Measurements from ENCODE around the gene MT2A. TPM values are rescaled to one million over a fixed set of nuclear protein-coding genes. Genes with fewer than 3 reads are reported as not detected.
A peak's percentile ranks its signal among the peaks of the same experiment; 100 is the strongest.

The MT2A gene
- total and polyA plus RNA-seq, 2 of the 13 experiments (the other 11 are each of a cell fraction or from before 2014, with no cell fraction given) = 135 to 371 TPM

DNA sequence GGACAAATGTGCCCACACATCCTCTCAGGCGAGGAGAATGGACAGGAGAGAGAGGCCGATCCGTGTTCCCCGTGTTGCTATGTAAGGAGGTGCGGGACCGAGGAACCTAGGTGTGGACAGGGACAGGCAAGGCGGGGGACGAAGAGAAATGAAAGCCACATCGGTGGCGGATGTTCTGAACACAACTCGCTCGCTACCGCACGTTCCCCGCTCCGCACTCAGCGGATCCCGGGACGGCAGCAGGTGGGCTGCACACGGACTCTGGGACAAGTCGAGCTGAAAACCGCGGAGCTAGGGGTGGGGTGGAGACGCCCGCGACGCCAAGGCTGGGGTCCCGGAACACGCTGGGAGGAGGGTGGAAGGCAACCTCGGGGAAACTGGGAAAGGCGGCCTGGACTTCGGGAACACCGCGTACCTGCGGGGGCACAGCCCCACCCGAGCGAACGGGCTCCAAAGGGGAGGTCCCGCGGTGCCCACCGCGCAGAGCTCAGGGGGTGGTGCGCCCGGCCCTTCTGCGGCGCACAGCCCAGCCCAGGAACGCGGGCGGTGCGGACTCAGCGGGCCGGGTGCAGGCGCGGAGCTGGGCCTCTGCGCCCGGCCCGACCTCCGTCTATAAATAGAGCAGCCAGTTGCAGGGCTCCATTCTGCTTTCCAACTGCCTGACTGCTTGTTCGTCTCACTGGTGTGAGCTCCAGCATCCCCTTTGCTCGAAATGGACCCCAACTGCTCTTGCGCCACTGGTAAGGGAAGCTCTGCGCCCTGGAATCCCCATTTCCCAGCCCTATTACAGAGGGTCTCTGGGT is 17.0 kb downstream of the MT2A start, which contains the start of gene MT1E (continued):
- peak; percentile 69; the same call in 1 of the 2 replicates for TF ChIP-seq ZIK1 (CRISPR knock-in tag; IDR thresholded peaks at IDR 0.05; ENCODE audit: borderline replicate concordance, low read depth)
- TF ChIP-seq, protein P1, sequence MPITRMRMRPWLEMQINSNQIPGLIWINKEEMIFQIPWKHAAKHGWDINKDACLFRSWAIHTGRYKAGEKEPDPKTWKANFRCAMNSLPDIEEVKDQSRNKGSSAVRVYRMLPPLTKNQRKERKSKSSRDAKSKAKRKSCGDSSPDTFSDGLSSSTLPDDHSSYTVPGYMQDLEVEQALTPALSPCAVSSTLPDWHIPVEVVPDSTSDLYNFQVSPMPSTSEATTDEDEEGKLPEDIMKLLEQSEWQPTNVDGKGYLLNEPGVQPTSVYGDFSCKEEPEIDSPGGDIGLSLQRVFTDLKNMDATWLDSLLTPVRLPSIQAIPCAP (CRISPR knock-in tag; IDR thresholded peaks at IDR 0.05; ENCODE audit: low read depth) = no peak
- TF ChIP-seq, protein P2, sequence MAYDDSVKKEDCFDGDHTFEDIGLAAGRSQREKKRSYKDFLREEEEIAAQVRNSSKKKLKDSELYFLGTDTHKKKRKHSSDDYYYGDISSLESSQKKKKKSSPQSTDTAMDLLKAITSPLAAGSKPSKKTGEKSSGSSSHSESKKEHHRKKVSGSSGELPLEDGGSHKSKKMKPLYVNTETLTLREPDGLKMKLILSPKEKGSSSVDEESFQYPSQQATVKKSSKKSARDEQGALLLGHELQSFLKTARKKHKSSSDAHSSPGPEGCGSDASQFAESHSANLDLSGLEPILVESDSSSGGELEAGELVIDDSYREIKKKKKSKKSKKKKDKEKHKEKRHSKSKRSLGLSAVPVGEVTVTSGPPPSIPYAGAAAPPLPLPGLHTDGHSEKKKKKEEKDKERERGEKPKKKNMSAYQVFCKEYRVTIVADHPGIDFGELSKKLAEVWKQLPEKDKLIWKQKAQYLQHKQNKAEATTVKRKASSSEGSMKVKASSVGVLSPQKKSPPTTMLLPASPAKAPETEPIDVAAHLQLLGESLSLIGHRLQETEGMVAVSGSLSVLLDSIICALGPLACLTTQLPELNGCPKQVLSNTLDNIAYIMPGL (CRISPR knock-in tag; IDR thresholded peaks at IDR 0.05; ENCODE audit: borderline replicate concordance in 1 of 2, low read depth in 1 of 2) = peak; percentile 75 to 77; a peak in 2 of 4 replicates
- no peak for TF ChIP-seq HOXA7 (CRISPR knock-in tag; IDR thresholded peaks at IDR 0.05)
- TF ChIP-seq ZNF652 (CRISPR knock-in tag; IDR thresholded peaks at IDR 0.05; ENCODE audit: borderline replicate concordance, low read depth) = no peak; the same call in 1 of the 2 replicates
- TF ChIP-seq RARA (CRISPR knock-in tag; IDR thresholded peaks at IDR 0.05) = 0 out of 2 replicates have a peak, but pooled peaks have one; percentile 5
- peak; percentile 67 for TF ChIP-seq TAF1 (CRISPR knock-in tag; IDR thresholded peaks at IDR 0.05)
- 0 out of 2 replicates have a peak, but pooled peaks have one; percentile 29 for TF ChIP-seq FOXK1 (CRISPR knock-in tag; IDR thresholded peaks at IDR 0.05; ENCODE audit: borderline replicate concordance, low read depth)
- no peak for TF ChIP-seq NONO (IDR thresholded peaks at IDR 0.05)
- TF ChIP-seq NONO (CRISPR knock-in tag; conservative IDR thresholded peaks at IDR 0.05) = peak; percentile 44; the same call in 1 of the 2 replicates
- no peak for TF ChIP-seq NFYC (CRISPR knock-in tag; IDR thresholded peaks at IDR 0.05)
- TF ChIP-seq MYNN (CRISPR knock-in tag; IDR thresholded peaks at IDR 0.05; ENCODE audit: low read depth) = no peak
- 0 out of 2 replicates have a peak, but pooled peaks have one; percentile 55 for TF ChIP-seq ZNF747 (CRISPR knock-in tag; IDR thresholded peaks at IDR 0.05; ENCODE audit: borderline replicate concordance)
- TF ChIP-seq, protein P3, sequence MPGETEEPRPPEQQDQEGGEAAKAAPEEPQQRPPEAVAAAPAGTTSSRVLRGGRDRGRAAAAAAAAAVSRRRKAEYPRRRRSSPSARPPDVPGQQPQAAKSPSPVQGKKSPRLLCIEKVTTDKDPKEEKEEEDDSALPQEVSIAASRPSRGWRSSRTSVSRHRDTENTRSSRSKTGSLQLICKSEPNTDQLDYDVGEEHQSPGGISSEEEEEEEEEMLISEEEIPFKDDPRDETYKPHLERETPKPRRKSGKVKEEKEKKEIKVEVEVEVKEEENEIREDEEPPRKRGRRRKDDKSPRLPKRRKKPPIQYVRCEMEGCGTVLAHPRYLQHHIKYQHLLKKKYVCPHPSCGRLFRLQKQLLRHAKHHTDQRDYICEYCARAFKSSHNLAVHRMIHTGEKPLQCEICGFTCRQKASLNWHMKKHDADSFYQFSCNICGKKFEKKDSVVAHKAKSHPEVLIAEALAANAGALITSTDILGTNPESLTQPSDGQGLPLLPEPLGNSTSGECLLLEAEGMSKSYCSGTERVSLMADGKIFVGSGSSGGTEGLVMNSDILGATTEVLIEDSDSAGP (CRISPR knock-in tag; IDR thresholded peaks at IDR 0.05; ENCODE audit: borderline replicate concordance) = peak; percentile 86
- TF ChIP-seq, protein P4, sequence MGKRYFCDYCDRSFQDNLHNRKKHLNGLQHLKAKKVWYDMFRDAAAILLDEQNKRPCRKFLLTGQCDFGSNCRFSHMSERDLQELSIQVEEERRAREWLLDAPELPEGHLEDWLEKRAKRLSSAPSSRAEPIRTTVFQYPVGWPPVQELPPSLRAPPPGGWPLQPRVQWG (CRISPR knock-in tag; IDR thresholded peaks at IDR 0.05; ENCODE audit: borderline replicate concordance, low read depth) = no peak
- no peak for TF ChIP-seq HOXA9 (CRISPR knock-in tag; IDR thresholded peaks at IDR 0.05; ENCODE audit: borderline replicate concordance)
- no peak for TF ChIP-seq ZNF282 (IDR thresholded peaks at IDR 0.05; ENCODE audit: partially characterized antibody)
- TF ChIP-seq ZNF468 (CRISPR knock-in tag; IDR thresholded peaks at IDR 0.05) = 0 out of 2 replicates have a peak, but pooled peaks have one; percentile 78
- peak; percentile 60 for TF ChIP-seq GABPB1 (CRISPR knock-in tag; IDR thresholded peaks at IDR 0.05)
- peak; percentile 58 for TF ChIP-seq SRSF1 (optimal IDR thresholded peaks at IDR 0.05; ENCODE audit: low read depth, low read length)
- TF ChIP-seq ZNF768 (CRISPR knock-in tag; IDR thresholded peaks at IDR 0.05) = peak; percentile 92
- TF ChIP-seq ZNF619 (CRISPR knock-in tag; IDR thresholded peaks at IDR 0.05) = 0 out of 2 replicates have a peak, but pooled peaks have one; percentile 10
- TF ChIP-seq HES4 (CRISPR knock-in tag; IDR thresholded peaks at IDR 0.05; ENCODE audit: borderline replicate concordance) = peak; percentile 22; the same call in 1 of the 2 replicates
- peak; percentile 67; the same call in 1 of the 2 replicates for TF ChIP-seq ARNT2 (CRISPR knock-in tag; IDR thresholded peaks at IDR 0.05; ENCODE audit: low read depth)
- peak; percentile 71; the same call in 1 of the 2 replicates for TF ChIP-seq ZNF776 (CRISPR knock-in tag; IDR thresholded peaks at IDR 0.05)
